Fibroblast of pulmonary artery (primary cell): Measurements from ENCODE around the gene MRE11.

Source experiments
- DNase-seq: peaks from one replicate; pipeline ENCODE4 v3.0.0-alpha.2; 2010; ENCODE audit warnings: low read depth
- H3K4me3 ChIP-seq: replicated peaks from 2 replicates; pipeline ENCODE4 v1.5.1; 2011; ENCODE audit warnings: low read depth, mild to moderate bottlenecking, control low read depth, low read length, moderate library complexity
- CTCF ChIP-seq: IDR thresholded peaks from 2 replicates; pipeline ENCODE4 v1.5.1; 2011; ENCODE audit warnings: mild to moderate bottlenecking, control low read depth, low read length, inconsistent platforms; ENCODE audit errors: missing control alignments

MRE11 gene

GRCh38 chr11:94454301-94454700 is 39.3 kb downstream of the MRE11 start:
- DNase-seq, result no peak
- no peak for TF ChIP-seq CTCF
- H3K4me3 ChIP-seq, result no peak overlapping the region

- TF ChIP-seq CTCF, result no peak
- H3K4me3 ChIP-seq, result no peak overlapping the region
- no peak for DNase-seq
These were observed 40.7 kb downstream of the MRE11 start for GRCh38 chr11:94452988-94453387.

GRCh38 chr11:94450048-94450447 is 43.6 kb downstream of the MRE11 start:
- no peak overlapping the region for H3K4me3 ChIP-seq
- peak; percentile 25 for DNase-seq
- TF ChIP-seq CTCF, result no peak

GRCh38 chr11:94449437-94449836 is 44.2 kb downstream of the MRE11 start:
- peak; percentile 81 for DNase-seq
- no peak overlapping the region for H3K4me3 ChIP-seq
- TF ChIP-seq CTCF, result no peak

GRCh38 chr11:94449029-94449428 is 44.6 kb downstream of the MRE11 start:
- no peak for TF ChIP-seq CTCF
- peak; percentile 1 for DNase-seq

GRCh38 chr11:94447149-94447548 is 46.5 kb downstream of the MRE11 start:
- H3K4me3 ChIP-seq, result no peak overlapping the region
- no peak for TF ChIP-seq CTCF
- DNase-seq, result no peak

More at GRCh38 chr11:94449029-94449428, 44.6 kb downstream of the MRE11 start:
- H3K4me3 ChIP-seq, result no peak overlapping the region

GRCh38 chr11:94445641-94446040 is 48.0 kb downstream of the MRE11 start:
- TF ChIP-seq CTCF, result no peak
- DNase-seq, result no peak
- H3K4me3 ChIP-seq, result no peak overlapping the region
